ENCODE data around the gene PAPLN. TPM values are rescaled to one million over a fixed set of nuclear protein-coding genes. Genes with fewer than 3 reads are reported as not detected.
A peak's percentile ranks its signal among the peaks of the same experiment; 100 is the strongest.

PAPLN gene
- total RNA-seq, 2 donors from 2014 or later = 9.6 to 13.5 TPM

GRCh38 chr14:73238941-73239340 lies 1.6 kb downstream of the PAPLN start:
- Histone ChIP-seq H3K4me3 (no peak overlapping the region), H3K27ac (no peak overlapping the region), H3K36me3 (replicated peaks in 1 of 2; ENCODE audit: insufficient read depth in 1 of 2, low read depth in 2 of 2) (no peaks in the 10 kb centered on the region), H3K9me3 (no peaks in the 10 kb centered on the region), H3K4me1 (peaks cover 29% of the 10 kb centered on the region), H3K27me3 (peaks cover 0 to 18% of the 10 kb centered on the region in 2 donors)
- ATAC-seq (no peak), DNase-seq (no peak)
- intact Hi-C loops (cut with DNase I) = no loop called here
- no peak for TF ChIP-seq POLR2A (IDR thresholded peaks at IDR 0.05)
- TF ChIP-seq CTCF (IDR thresholded peaks at IDR 0.05) = no peak
- 82 to 86% methylated on average over 11 of the region's 11 CpGs for WGBS, 2 donors

GRCh38 chr14:73239393-73240241 lies 2.3 kb downstream of the PAPLN start:
- peak; percentile 19 for ATAC-seq
- H3K4me3 ChIP-seq = peak overlapping the region in 1 of 2 donors; percentile 8
- H3K36me3 ChIP-seq (replicated peaks in 1 of 2; ENCODE audit: insufficient read depth in 1 of 2, low read depth in 2 of 2) = no peaks in the 10 kb centered on the region
- TF ChIP-seq CTCF (IDR thresholded peaks at IDR 0.05) (no peak), POLR2A (IDR thresholded peaks at IDR 0.05) (no peak)
- intact Hi-C loops (cut with DNase I) = no loop called here
- no peak overlapping the region for H3K27ac ChIP-seq
- H3K9me3 ChIP-seq = no peaks in the 10 kb centered on the region
- peak; percentile 9 to 59 (median 46) for DNase-seq
- 2 to 14% methylated on average over 12 to 35 of the region's 48 CpGs for WGBS, 2 donors
- H3K27me3 ChIP-seq = peaks cover 0 to 18% of the 10 kb centered on the region in 2 donors
- peaks cover 29% of the 10 kb centered on the region for H3K4me1 ChIP-seq

GRCh38 chr14:73240816-73241480 lies 3.6 kb downstream of the PAPLN start:
- WGBS, 2 donors = 64 to 65% methylated on average over 7 to 10 of the region's 10 CpGs
- Histone ChIP-seq H3K9me3 (no peaks in the 10 kb centered on the region), H3K36me3 (replicated peaks in 1 of 2; ENCODE audit: insufficient read depth in 1 of 2, low read depth in 2 of 2) (no peaks in the 10 kb centered on the region), H3K4me3 (no peak overlapping the region), H3K27ac (no peak overlapping the region), H3K27me3 (peaks cover 0 to 18% of the 10 kb centered on the region in 2 donors), H3K4me1 (peaks cover 34% of the 10 kb centered on the region)
- intact Hi-C loops (cut with DNase I) = no loop called here
- ATAC-seq (no peak), DNase-seq (peak in 2 of 4 donors; percentile 10 to 33)
- TF ChIP-seq POLR2A (IDR thresholded peaks at IDR 0.05) (no peak), CTCF (IDR thresholded peaks at IDR 0.05) (no peak)

GRCh38 chr14:73241481-73242165 lies 4.3 kb downstream of the PAPLN start:
- 83 to 86% methylated on average over 19 of the region's 19 CpGs for WGBS, 2 donors
- Histone ChIP-seq H3K4me3 (no peak overlapping the region), H3K36me3 (replicated peaks in 1 of 2; ENCODE audit: insufficient read depth in 1 of 2, low read depth in 2 of 2) (no peaks in the 10 kb centered on the region), H3K9me3 (no peaks in the 10 kb centered on the region), H3K27ac (no peak overlapping the region), H3K27me3 (peaks cover 0 to 18% of the 10 kb centered on the region in 2 donors), H3K4me1 (peaks cover 38% of the 10 kb centered on the region)
- DNase-seq (no peak), ATAC-seq (no peak)
- intact Hi-C loops (cut with DNase I) = no loop called here
- TF ChIP-seq CTCF (IDR thresholded peaks at IDR 0.05) = no peak
- no peak for TF ChIP-seq POLR2A (IDR thresholded peaks at IDR 0.05)
